B cell (primary cell): ENCODE measurements around the gene CFL1.

Experiments
- CTCF ChIP-seq: fragments of 200-600 bp; IDR thresholded peaks from one replicate; pipeline ENCODE4 v1.8.0; 2022; ENCODE audit warnings: antibody characterized with exemption, mild to moderate bottlenecking
- EZH2 ChIP-seq: IDR thresholded peaks from 2 replicates; pipeline ENCODE4 v1.6.1; 2012; ENCODE audit warnings: borderline replicate concordance, low read depth, mild to moderate bottlenecking, moderate library complexity, low read length; ENCODE audit not compliant: insufficient read depth, poor library complexity, severe bottlenecking

DNA sequence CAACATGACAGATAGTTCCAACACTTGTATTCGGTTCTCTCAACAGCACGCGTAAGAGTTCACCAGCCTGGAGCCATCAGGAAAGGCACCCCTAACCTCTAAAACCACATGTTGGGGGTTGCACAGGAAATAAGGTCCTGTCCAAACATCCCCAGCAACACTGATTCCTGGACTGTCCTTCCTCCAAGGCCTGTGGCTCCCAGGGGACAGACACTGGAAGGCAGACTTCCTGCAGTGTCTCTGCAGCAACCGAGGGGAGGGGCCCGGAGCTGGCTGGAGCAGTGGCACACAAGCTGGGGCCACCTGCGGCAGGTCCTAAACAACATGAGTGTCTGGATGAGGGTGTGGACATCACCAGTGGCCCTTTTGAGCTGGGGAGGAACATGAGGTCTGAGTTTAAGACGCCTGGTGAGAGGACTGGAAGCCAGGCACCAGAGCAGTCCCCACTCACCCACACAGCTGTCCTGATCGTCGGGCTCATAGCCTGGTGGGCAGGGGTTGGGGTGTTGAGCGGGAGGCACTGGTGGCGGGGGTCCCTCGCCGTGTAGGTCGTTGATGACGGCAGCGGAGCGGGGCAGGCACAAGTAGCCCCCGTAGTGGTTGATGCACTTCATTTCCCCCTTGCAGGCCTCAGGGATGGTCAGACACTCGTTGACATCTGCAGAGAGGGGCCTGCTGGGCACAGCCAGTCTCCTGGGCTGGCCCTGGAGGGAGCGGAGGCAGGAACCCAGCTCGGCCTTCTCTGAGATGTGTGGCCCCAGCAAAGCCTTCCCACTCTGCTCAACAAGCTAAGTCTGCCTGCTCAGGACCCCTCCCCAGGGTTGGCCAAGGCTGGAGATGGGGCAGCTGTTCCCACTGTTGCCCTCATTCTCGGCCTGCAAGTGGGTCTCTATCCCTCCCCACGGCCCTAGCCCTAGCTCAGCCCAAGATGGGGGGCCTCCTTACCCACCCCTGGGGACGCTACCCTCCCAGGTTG, 13.0 kb upstream of the CFL1 start:
- TF ChIP-seq CTCF (no peak), EZH2 (no peak)
